GM21576 (cell line): ENCODE data around the gene UTP14C.
"Not testable (repeated sequence)": the region's sequence is repeated elsewhere in the genome, so short reads cannot be mapped to it uniquely, and the experiment has no call there.

Experiments used
- ATAC-seq: cut with Tn5 transposase; IDR thresholded peaks from one replicate; pipeline ENCODE4 v1.9.1; 2021; ENCODE audit warnings: mild to moderate bottlenecking, moderate library complexity; ENCODE audit not compliant: unreplicated experiment

The UTP14C gene

DNA sequence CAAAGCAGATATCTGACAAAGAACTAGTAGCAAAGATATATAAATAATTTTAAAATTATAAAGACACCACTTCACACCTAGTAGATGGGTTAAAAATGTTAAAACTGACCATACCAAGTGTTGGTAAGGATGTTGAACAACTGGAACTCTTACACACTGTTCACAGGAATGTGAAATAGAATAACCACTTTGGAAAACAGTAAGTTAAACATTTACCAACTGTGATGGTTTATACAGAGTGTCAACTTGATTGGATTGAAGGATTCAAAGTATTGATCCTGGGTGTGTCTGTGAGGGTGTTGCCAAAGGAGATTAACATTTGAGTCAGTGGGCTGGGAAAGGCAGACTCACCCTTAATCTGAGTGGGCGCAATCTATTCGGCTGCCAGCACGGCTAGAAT, 19.2 kb downstream of the UTP14C start:
- no peak for ATAC-seq

DNA sequence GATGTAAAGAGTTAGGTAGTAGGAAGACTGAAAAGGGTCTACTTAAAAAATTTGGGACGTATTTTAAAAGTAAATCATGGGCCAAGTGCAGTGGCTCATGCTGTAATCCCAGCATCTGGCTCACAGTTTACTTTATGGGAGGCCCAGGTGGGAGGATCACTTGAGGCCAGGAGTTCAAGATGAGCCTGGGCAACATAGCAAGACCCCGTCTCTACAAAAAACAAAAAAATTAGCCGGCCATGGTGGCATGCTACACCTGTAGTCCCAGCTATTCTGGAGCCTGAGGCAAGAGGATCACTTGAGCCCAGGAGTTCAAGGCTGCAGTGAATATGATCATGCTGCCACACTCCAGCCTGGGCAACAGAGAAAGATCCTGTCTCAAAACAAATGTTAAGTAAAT, 23.0 kb downstream of the UTP14C start:
- no peak for ATAC-seq

DNA sequence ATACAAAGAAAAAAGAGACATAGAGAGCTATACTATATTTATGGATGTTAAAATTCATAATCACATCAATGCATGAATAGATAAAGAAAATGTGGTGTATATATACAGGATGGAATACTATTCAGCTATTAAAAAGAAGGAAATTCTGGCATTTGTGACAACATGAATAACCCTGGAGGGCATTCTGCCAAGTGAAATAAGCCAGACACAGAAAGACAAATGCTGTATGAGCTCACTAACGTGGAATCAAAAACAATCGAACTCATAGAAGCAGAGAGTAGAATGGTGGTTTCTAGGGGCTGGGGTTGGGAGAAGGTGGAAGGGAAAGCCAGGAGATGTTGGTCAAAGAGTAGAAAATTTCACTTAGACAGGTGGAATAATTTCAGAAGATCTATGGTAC, 24.0 kb downstream of the UTP14C start:
- no peak for ATAC-seq

DNA sequence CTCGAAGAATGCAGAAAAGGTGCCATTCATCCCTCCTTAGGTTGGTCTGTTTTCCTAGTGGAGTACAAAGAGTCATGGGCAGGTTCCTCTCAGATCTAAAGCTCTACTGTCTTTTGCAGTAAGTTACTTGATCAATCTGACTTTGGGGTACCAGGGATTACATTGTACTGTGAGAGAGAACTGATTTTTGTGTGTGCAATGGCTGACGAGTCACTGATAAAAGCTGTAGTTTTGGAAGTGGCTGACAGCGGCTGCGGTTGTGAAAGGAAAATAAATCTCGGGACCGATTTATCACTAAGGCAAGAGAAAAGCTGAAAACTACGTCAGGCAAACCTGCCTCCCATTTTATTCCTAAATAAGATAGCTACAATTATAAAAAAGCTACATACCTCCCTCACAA, 26.9 kb downstream of the UTP14C start:
- no peak for ATAC-seq

DNA sequence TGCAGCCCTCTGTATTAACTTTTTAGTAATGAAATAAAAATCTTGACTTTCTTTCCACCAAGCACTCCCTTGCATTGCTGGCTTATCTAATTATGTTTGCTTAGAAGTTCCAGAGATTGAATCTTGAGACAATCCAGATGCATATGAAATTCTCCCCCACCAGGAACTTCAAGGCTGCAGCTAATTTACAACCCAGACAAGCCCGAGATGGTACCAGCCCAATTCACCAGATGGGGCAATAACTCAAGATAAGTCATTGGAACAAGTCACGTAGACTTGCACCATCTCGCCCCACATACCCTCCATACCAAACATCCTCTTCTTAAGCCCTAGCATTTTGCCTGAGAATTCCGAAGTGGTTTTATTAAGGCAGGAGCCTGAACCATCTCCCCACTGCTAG, 29.0 kb downstream of the UTP14C start:
- no peak for ATAC-seq

DNA sequence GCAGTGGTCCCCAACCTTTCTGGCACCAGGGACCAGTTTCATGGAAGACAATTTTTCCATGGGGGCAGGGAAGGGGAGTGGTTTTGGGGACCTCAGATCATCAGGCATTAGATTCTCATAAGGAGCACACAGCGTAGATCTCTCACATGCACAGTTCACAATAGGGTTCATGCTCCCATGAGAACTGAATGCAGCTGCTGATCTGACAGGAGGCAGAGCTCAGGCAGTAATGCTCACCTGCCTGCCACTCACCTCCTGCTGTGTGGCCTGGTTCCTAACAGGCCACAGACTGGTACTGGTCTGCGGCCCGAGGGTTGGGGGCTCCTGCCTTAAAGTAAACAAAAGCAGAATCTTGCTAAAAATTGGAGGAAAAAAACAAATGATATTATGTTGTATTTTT, 36.6 kb downstream of the UTP14C start:
- not testable (repeated sequence) for ATAC-seq

DNA sequence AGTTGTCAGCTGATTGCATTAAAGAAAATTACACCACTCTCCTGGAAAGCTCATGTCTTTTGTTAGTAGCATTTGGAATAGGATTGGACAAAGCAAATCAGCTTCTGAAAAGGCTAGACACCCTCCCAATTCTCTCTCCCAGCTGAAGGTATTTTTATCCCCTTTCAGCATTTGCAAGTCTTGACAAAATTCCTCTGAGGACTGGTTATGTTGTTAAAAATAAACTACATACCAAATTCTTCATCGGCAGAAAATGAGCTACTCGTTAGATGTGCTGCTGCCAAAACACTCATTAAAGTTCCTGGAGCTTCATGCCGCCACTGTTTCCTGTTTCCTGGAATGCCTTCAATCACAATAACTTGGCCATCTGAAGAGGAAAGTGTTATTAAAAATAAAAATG, 37.1 kb downstream of the UTP14C start:
- ATAC-seq: no peak

DNA sequence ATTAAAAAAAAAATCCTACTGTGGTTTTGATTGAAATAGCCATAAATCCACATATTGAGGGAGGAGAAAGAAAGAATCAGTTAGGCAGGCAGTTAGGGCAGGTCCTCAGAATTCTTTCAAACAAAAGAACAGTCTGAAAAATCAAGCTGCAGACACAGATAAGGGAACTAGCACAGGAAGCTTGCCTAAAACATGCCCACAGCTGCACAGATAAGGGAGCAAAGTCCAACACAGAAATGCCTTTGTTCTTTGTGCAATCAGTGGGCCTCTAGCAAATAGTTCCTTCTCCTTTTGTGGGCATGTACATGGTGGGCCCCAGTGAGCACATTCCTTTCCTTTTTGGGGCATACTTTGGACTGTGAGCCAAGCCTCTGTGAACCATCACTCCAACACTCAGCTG, 42.7 kb downstream of the UTP14C start:
- no peak for ATAC-seq

DNA sequence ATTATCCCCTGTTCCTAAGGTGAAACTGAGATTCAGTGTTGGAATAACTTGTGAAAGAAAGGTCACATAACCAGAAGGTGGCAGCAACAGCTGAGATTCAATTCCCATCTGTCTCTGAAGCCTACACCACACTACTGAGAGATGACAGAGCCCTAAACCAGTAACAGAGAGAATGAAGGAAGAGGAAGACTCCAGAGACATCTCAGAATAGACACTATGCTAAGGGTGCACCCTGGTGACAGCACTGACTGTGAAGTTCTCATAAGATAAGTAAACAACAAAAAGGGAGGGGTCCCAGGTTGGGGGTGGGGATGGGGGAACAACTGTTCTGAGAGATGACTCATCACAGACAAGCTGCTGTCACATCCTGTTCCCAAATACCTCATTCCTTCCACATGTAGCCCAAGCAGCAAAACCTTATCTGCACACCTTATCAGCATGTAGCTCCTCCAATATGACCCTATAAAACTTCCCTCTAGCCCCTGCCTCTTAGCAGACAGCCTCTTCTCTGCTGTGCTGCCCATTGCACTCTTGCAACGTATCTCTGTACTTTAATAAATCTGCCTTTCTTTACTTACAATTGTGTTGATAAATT, 46.5 kb downstream of the UTP14C start:
- ATAC-seq: no peak
